Stimulated activated CD4-positive, alpha-beta T cell treated with anti-CD3 and anti-CD28 coated beads, Interleukin-1b, Interleukin-23, amount 100 ng/mL, for 24 hours (primary cell): ENCODE data around the gene SYNPO2L.
A peak's percentile ranks its signal among the peaks of the same experiment; 100 is the strongest.

Experiments
- DNase-seq, 4 experiments: peaks; one replicate each; pipeline ENCODE4 v3.0.0-alpha.2; 2020; ENCODE audit warnings: low read depth in 4 of 4, low spot score in 1 of 4

The SYNPO2L gene

DNA sequence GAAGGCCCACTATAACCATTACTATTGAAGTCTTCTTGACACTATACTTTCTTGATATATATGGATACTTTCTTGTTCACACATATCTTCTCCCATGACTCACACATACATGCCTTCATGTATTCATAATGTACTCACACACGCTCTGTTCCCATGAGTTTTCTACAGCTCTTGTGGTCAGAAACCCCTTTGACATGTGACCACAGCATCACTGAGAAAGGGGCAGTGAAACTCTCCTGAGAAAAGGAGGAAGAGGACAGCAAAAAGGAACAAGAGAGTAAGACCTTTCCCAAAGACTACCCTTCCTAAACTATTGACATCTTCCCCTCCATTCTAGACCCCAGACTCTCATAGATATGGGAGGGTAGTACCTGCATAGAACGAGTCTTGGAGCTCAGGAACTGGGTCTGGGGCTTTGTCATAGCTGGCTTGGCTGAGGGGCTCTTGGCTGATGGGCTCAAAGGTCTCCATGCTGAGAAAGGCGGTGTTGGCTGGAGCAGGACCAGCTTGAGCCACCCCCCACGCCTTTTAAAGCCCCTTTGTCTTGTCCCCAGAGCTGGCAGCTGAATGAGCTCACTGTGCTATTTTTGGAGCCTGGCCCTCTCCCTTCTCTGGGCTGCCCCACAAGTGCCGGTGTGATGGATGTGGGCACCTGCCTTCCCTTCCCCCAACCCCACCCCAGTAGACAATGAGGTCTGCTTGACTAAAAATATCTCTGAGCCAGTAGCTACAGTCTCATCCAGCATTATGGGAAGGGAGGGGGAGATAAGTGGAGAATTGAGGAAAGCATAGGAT lies 5.1 kb downstream of the SYNPO2L start:
- no peak for DNase-seq

DNA sequence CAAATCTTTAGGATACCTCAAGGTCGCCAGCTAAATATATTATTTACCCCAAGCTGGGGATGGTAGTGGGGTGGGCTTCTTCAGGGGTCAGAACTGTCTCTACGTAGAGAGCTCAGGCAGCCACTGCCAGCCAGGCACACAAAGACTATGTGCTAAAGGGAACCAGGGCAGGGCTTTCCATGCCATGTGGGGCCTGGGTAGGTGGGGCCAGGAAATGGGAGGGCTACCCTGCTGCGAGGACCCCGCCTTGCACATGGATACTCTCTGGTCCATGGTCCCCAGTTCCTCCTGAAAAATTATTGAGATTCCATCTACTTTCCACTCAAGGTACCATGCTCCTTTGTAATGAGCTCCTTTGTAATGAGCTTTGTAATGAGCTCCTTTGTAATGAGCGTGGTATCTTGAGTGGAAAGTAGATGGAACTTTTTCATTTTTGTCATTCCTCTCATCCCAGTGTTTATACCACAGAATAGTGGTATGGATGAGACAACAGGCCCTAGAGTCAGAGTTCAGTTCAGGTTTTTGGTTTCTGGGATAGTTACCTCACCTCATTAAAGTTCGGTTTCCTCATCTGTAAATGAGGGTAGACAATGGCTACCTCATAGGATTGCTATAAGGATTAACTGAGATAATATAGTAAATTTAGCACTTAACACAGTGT lies 5.8 kb downstream of the SYNPO2L start:
- DNase-seq = no peak

GRCh38 chr10:73648975-73649829 lies 6.6 kb downstream of the SYNPO2L start:
- DNase-seq = no peak

- DNase-seq = no peak
These were observed 7.8 kb downstream of the SYNPO2L start for GRCh38 chr10:73647875-73648651.

GRCh38 chr10:73647211-73647874 lies 8.5 kb downstream of the SYNPO2L start:
- no peak for DNase-seq

DNA sequence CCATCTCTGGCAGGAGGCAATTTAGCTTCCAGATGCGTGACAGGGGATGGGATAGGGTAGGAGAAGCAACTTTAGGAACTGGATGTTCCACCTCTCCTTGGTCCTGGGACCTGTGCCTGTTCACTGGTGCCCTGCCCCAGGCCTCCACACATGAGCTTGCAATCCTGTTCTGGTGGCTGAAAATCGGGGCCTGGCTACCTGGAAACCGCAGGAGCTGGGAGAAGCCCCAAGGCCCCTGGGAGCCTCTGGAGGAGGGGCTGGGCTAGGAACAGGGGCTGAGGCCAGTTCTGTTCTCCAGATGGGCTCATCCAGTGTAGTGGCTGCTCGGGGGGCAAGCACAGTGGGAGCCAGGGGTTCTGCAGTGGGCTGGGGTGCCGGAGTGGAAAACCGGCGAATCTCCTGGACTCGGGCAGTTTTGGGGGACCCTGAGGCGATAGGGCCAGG lies 9.2 kb downstream of the SYNPO2L start:
- no peak for DNase-seq

GRCh38 chr10:73645251-73645650 lies 10.6 kb downstream of the SYNPO2L start:
- DNase-seq = no peak

DNA sequence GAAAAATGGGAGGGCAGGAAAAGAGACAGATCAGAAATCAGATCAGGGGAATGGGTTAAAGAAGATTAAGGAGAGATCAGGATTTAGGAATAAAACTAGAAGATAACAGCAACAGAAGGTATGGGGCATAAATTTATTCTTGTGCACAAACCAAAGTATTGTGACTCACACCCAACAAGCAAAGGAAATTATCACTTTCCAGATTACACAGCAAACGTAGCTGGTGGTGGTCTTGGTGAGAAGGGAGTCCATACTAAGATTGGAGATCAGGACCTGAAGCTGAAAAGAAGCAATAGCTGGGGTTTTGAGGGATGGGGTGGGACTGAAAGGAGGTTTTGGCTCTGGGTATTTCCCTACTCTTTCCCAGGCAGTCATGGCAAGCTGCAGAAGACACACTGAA lies 11.1 kb downstream of the SYNPO2L start:
- DNase-seq = no peak

GRCh38 chr10:73644015-73644743 lies 11.7 kb downstream of the SYNPO2L start:
- peak in 1 of 4 experiments; percentile 17 for DNase-seq

- no peak for DNase-seq
These were observed 12.5 kb downstream of the SYNPO2L start for GRCh38 chr10:73643362-73643761.

GRCh38 chr10:73641328-73642060 lies 14.3 kb downstream of the SYNPO2L start, which contains the start of gene MYOZ1:
TSS of gene MYOZ1 (minus strand) at chr10:73641474. CDS start at chr10:73640017, 1,457 bp downstream.
- DNase-seq = no peak

- DNase-seq = no peak
These were observed 16.5 kb downstream of the SYNPO2L start for GRCh38 chr10:73639286-73639685.

DNA sequence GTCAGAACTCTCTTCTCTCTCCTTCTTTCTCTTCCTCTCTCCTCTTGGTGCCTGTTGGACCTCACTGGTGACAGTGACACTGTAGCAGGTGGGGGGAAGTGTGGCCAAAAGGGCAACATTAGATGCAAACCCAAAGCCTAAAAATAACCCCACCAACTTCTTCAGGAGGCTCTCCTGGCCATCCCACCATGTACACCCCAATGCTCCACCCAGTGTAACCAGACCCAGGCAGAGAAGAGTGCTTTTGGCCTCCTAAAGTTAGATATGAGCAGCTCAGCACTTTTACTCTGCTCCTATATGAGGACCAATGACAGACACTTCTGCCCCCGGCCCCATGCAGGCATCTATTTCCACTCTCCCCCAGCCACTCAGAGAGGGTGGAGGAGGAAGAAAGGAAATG lies 20.0 kb downstream of the SYNPO2L start:
- no peak for DNase-seq

DNA sequence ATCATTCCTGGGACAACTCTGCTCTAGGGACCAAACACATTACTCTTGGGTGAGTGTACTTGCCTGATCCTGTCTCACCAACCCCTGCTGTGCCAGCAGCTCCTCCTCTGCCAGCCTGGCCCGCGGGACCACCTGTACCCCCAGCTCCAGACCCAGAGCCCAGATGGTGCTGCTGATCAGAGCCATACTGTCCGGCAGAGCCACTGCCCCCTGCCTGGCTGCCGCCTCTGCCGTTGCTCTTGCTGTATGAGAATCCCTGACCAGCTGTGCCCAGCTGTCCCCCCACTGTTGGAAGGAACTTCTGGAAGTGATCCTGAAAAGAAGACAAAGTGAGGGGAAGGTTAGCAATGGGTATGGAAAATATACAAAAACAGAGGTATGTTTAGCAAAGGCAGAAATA lies 21.4 kb downstream of the SYNPO2L start:
- DNase-seq = no peak

- DNase-seq = no peak
These were observed 26.7 kb downstream of the SYNPO2L start for GRCh38 chr10:73629165-73629564.

- DNase-seq = no peak
These were observed 27.4 kb downstream of the SYNPO2L start for GRCh38 chr10:73628405-73628804.

GRCh38 chr10:73627300-73627699 lies 28.5 kb downstream of the SYNPO2L start:
- DNase-seq = no peak

DNA sequence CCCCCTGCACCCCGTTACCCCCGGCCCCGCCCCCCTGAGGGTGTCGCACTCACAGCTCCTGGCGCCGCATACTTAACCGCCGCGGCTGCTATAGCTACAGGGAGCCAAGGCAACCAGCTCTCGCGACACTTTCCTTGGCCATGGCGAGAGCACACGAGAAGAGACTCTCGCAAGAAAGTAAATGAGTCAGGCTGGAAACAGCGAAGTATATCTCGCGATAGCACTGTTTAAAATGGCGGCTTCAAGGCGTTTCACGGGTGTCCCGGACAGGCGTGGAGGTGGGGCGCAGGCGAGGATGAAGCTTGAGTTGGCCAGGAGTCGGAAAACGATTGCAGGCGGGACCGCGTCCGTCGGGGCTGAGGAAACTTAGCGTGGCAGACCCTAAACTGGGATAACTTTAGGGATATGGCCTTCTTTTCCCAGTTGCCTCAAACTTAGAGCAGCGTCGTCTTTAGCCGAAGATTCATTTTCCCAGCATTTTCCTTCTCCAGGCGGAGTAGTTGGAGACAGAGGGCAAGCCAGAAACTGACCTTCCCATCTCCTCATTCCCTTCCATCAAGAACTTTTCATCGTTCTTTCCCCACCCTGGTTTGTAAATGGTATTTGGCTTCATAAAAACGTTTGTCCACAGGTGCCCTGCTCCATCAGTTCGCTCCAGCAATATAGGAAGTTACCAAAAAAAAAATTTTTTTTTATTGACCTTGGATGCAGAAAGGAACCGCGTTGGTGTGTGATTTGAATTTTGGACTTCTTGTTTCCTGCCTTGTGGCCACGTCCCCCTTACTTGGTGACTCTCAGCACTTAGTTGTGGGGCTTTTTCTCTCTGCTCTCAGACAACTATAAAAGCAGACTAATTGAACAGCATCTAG lies 29.7 kb downstream of the SYNPO2L start:
- peak; percentile 82 to 89 (median 86) for DNase-seq
